HG02759 (cell line): ENCODE measurements around the gene PASK.
A peak's percentile ranks its signal among the peaks of the same experiment; 100 is the strongest.
"Not testable (repeated sequence)": the region's sequence is repeated elsewhere in the genome, so short reads cannot be mapped to it uniquely, and the experiment has no call there.

Experiments
- ATAC-seq: cut with Tn5 transposase; IDR thresholded peaks from one replicate; pipeline ENCODE4 v1.9.1; 2021; ENCODE audit warnings: mild to moderate bottlenecking, moderate library complexity; ENCODE audit not compliant: unreplicated experiment

Gene PASK

GRCh38 chr2:241148891-241149674, at the start of gene PASK:
TSS of gene PASK (minus strand) at chr2:241149472. CDS start at chr2:241143032, 6,440 bp downstream.
- peak; percentile 77 for ATAC-seq

- ATAC-seq = no peak
These were observed 49.4 kb upstream of the PASK start for GRCh38 chr2:241198381-241199279.

GRCh38 chr2:241197947-241198346, 48.7 kb upstream of the PASK start:
- no peak for ATAC-seq

GRCh38 chr2:241197246-241197645, 48.0 kb upstream of the PASK start:
- ATAC-seq = not testable (repeated sequence)

- ATAC-seq = no peak
These were observed 46.3 kb upstream of the PASK start for GRCh38 chr2:241195506-241196130.

- no peak for ATAC-seq
These were observed 45.5 kb upstream of the PASK start for GRCh38 chr2:241194811-241195210.

- no peak for ATAC-seq
These were observed 44.0 kb upstream of the PASK start for GRCh38 chr2:241193271-241193670.

GRCh38 chr2:241191081-241191480, 41.8 kb upstream of the PASK start:
- no peak for ATAC-seq

GRCh38 chr2:241190291-241190981, 41.2 kb upstream of the PASK start:
- ATAC-seq = no peak

- no peak for ATAC-seq
These were observed 40.6 kb upstream of the PASK start for GRCh38 chr2:241189856-241190201.

GRCh38 chr2:241189093-241189855, 40.0 kb upstream of the PASK start:
- no peak for ATAC-seq

- ATAC-seq = no peak
These were observed 39.3 kb upstream of the PASK start, which contains the start of gene ANO7 for GRCh38 chr2:241188361-241189092. TSS of gene ANO7 (plus strand) at chr2:241188677. CDS start at chr2:241190064, 1,387 bp downstream.

GRCh38 chr2:241187918-241188234, 38.6 kb upstream of the PASK start:
- no peak for ATAC-seq

GRCh38 chr2:241187101-241187917, 38.0 kb upstream of the PASK start:
- ATAC-seq = no peak

- ATAC-seq = no peak
These were observed 36.7 kb upstream of the PASK start for GRCh38 chr2:241185961-241186360.

- no peak for ATAC-seq
These were observed 35.6 kb upstream of the PASK start for GRCh38 chr2:241184901-241185300.

GRCh38 chr2:241183221-241183620, 33.9 kb upstream of the PASK start:
- no peak for ATAC-seq

GRCh38 chr2:241182531-241183133, 33.4 kb upstream of the PASK start:
- no peak for ATAC-seq
